HG03159 (cell line): Measurements from ENCODE around the gene DLX1.

Experiments
- ATAC-seq: cut with Tn5 transposase; IDR thresholded peaks from one replicate; pipeline ENCODE4 v1.9.1; 2021; ENCODE audit warnings: mild to moderate bottlenecking, moderate library complexity; ENCODE audit not compliant: unreplicated experiment

Gene DLX1

GRCh38 chr2:172086241-172087206 is 1.2 kb downstream of the DLX1 start:
- ATAC-seq: no peak

GRCh38 chr2:172087207-172087779 is 2.0 kb downstream of the DLX1 start:
- no peak for ATAC-seq

GRCh38 chr2:172087780-172088244 is 2.5 kb downstream of the DLX1 start:
- no peak for ATAC-seq

- ATAC-seq: no peak
These were observed 3.1 kb downstream of the DLX1 start for GRCh38 chr2:172088245-172089004.

GRCh38 chr2:172089005-172089504 is 3.7 kb downstream of the DLX1 start:
- no peak for ATAC-seq

GRCh38 chr2:172089633-172090032 is 4.3 kb downstream of the DLX1 start:
- ATAC-seq: no peak

GRCh38 chr2:172090044-172090961 is 5.0 kb downstream of the DLX1 start:
- ATAC-seq: no peak

GRCh38 chr2:172091000-172091641 is 5.8 kb downstream of the DLX1 start:
- no peak for ATAC-seq

- no peak for ATAC-seq
These were observed 6.7 kb downstream of the DLX1 start for GRCh38 chr2:172091761-172092566.

- no peak for ATAC-seq
These were observed 7.6 kb downstream of the DLX1 start for GRCh38 chr2:172092716-172093415.

- no peak for ATAC-seq
These were observed 8.3 kb downstream of the DLX1 start for GRCh38 chr2:172093416-172094293.

GRCh38 chr2:172094294-172095145 is 9.2 kb downstream of the DLX1 start:
- ATAC-seq: no peak

GRCh38 chr2:172095146-172095904 is 10.0 kb downstream of the DLX1 start:
- ATAC-seq: no peak

- no peak for ATAC-seq
These were observed 10.8 kb downstream of the DLX1 start for GRCh38 chr2:172095905-172096625.
